Measurements from ENCODE around the gene EFTUD2. TPM values are rescaled to one million over a fixed set of nuclear protein-coding genes. Genes with fewer than 3 reads are reported as not detected.
A peak's percentile ranks its signal among the peaks of the same experiment; 100 is the strongest.

The EFTUD2 gene
- total RNA-seq, 1 experiment from 2014 or later = 179 TPM

- DNase-seq (ENCODE audit: low read depth in 1 of 2, low spot score in 2 of 2) = no peak
- Histone ChIP-seq H3K4me1 (replicated peaks) (no peaks in the 10 kb centered on the region), H3K9me3 (replicated peaks) (no peaks in the 10 kb centered on the region), H3K27me3 (replicated peaks) (no peaks in the 10 kb centered on the region), H3K36me3 (peaks cover 90% of the 10 kb centered on the region), H3K4me3 (no peak overlapping the region), H3K27ac (no peak overlapping the region)
These were observed 22.1 kb downstream of the EFTUD2 start for GRCh38 chr17:44877121-44877520.

- no peak for DNase-seq (ENCODE audit: low read depth in 1 of 2, low spot score in 2 of 2)
- no peaks in the 10 kb centered on the region for H3K27me3 ChIP-seq (replicated peaks)
- H3K27ac ChIP-seq = no peak overlapping the region
- peaks cover 90% of the 10 kb centered on the region for H3K36me3 ChIP-seq
- no peaks in the 10 kb centered on the region for H3K9me3 ChIP-seq (replicated peaks)
- no peak overlapping the region for H3K4me3 ChIP-seq
- H3K4me1 ChIP-seq (replicated peaks) = no peaks in the 10 kb centered on the region
These were observed 23.5 kb downstream of the EFTUD2 start for GRCh38 chr17:44875761-44876160.

- Histone ChIP-seq H3K4me3 (no peak overlapping the region), H3K4me1 (replicated peaks) (no peaks in the 10 kb centered on the region), H3K27ac (no peak overlapping the region), H3K36me3 (peaks cover 89% of the 10 kb centered on the region), H3K9me3 (replicated peaks) (no peaks in the 10 kb centered on the region), H3K27me3 (replicated peaks) (no peaks in the 10 kb centered on the region)
- DNase-seq (ENCODE audit: low read depth in 1 of 2, low spot score in 2 of 2) = no peak
These were observed 27.0 kb downstream of the EFTUD2 start for GRCh38 chr17:44872131-44872768.

GRCh38 chr17:44871556-44871955 lies 27.7 kb downstream of the EFTUD2 start:
- Histone ChIP-seq H3K36me3 (peaks cover 88% of the 10 kb centered on the region), H3K4me1 (replicated peaks) (peaks cover 1% of the 10 kb centered on the region), H3K4me3 (no peak overlapping the region), H3K27ac (no peak overlapping the region), H3K9me3 (replicated peaks) (no peaks in the 10 kb centered on the region), H3K27me3 (replicated peaks) (no peaks in the 10 kb centered on the region)
- DNase-seq (ENCODE audit: low read depth in 1 of 2, low spot score in 2 of 2) = no peak

- Histone ChIP-seq H3K4me3 (no peak overlapping the region), H3K27ac (no peak overlapping the region), H3K27me3 (replicated peaks) (no peaks in the 10 kb centered on the region), H3K36me3 (peaks cover 93% of the 10 kb centered on the region), H3K9me3 (replicated peaks) (no peaks in the 10 kb centered on the region), H3K4me1 (replicated peaks) (peaks cover 21% of the 10 kb centered on the region)
- DNase-seq (ENCODE audit: low read depth in 1 of 2, low spot score in 2 of 2) = no peak
These were observed 31.4 kb downstream of the EFTUD2 start for GRCh38 chr17:44867841-44868240.

DNA sequence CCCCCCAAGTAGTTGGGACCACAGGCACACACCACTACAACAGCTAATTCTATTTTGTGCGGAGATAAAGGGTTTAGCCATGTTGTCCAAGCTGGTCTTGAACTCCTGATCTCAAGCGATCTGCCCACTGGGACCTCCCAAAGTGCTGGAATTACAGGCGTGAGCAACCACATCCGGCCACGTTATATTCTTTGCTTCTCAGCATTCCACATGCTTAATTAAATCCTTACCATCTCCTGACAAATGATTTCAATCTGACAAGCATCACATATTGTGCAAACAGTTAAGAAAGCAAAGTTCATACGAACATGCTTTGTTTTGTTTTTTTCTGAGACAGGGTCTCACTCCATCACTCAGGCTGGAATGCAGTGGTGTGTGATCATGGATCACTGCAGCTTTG lies 33.3 kb downstream of the EFTUD2 start:
- H3K27ac ChIP-seq = peak overlapping the region; percentile 51
- DNase-seq (ENCODE audit: low read depth in 1 of 2, low spot score in 2 of 2) = peak; percentile 75 to 77
- H3K4me3 ChIP-seq = no peak overlapping the region
- peaks cover 21% of the 10 kb centered on the region for H3K4me1 ChIP-seq (replicated peaks)
- H3K9me3 ChIP-seq (replicated peaks) = no peaks in the 10 kb centered on the region
- peaks cover 90% of the 10 kb centered on the region for H3K36me3 ChIP-seq
- no peaks in the 10 kb centered on the region for H3K27me3 ChIP-seq (replicated peaks)

DNA sequence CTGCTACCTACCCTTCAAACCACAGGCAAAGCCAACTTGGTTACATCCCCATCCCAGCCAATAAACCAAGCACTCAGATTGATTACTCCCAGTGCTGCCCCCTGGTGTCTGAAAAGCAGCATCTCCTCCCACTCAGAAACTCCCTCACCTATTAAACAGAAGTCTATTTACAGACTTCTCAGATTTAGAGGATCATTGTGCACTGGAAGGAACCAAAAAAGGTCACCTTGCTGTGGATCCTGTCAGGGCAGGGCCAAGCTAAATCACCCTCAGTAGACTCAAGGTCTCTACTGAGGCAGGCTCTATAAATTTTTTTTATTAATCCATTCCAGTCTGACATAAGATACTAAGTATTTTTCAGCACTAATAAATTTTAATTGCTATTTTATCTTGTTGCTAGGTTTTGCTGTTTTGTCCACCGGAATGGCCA lies 34.0 kb downstream of the EFTUD2 start:
- Histone ChIP-seq H3K4me1 (replicated peaks) (peaks cover 21% of the 10 kb centered on the region), H3K4me3 (no peak overlapping the region), H3K9me3 (replicated peaks) (no peaks in the 10 kb centered on the region), H3K36me3 (peaks cover 90% of the 10 kb centered on the region), H3K27me3 (replicated peaks) (no peaks in the 10 kb centered on the region), H3K27ac (peak overlapping the region; percentile 51)
- peak; percentile 76 to 87 for DNase-seq (ENCODE audit: low read depth in 1 of 2, low spot score in 2 of 2)

- Histone ChIP-seq H3K27me3 (replicated peaks) (no peaks in the 10 kb centered on the region), H3K36me3 (peaks cover 90% of the 10 kb centered on the region), H3K27ac (peak overlapping the region; percentile 51; the same call in 1 of the 2 replicates), H3K9me3 (replicated peaks) (no peaks in the 10 kb centered on the region), H3K4me1 (replicated peaks) (peaks cover 21% of the 10 kb centered on the region), H3K4me3 (no peak overlapping the region)
- DNase-seq (ENCODE audit: low read depth in 1 of 2, low spot score in 2 of 2) = no peak
These were observed 34.4 kb downstream of the EFTUD2 start for GRCh38 chr17:44864831-44865230.

- Histone ChIP-seq H3K9me3 (replicated peaks) (no peaks in the 10 kb centered on the region), H3K27ac (no peak overlapping the region), H3K27me3 (replicated peaks) (no peaks in the 10 kb centered on the region), H3K36me3 (peaks cover 90% of the 10 kb centered on the region), H3K4me1 (replicated peaks) (peaks cover 21% of the 10 kb centered on the region), H3K4me3 (no peak overlapping the region)
- no peak for DNase-seq (ENCODE audit: low read depth in 1 of 2, low spot score in 2 of 2)
These were observed 36.0 kb downstream of the EFTUD2 start for GRCh38 chr17:44863061-44863918.

GRCh38 chr17:44862278-44862914 lies 36.8 kb downstream of the EFTUD2 start:
- Histone ChIP-seq H3K27ac (no peak overlapping the region), H3K27me3 (replicated peaks) (no peaks in the 10 kb centered on the region), H3K4me1 (replicated peaks) (peaks cover 21% of the 10 kb centered on the region), H3K9me3 (replicated peaks) (no peaks in the 10 kb centered on the region), H3K4me3 (no peak overlapping the region), H3K36me3 (peaks cover 91% of the 10 kb centered on the region)
- no peak for DNase-seq (ENCODE audit: low read depth in 1 of 2, low spot score in 2 of 2)

DNA sequence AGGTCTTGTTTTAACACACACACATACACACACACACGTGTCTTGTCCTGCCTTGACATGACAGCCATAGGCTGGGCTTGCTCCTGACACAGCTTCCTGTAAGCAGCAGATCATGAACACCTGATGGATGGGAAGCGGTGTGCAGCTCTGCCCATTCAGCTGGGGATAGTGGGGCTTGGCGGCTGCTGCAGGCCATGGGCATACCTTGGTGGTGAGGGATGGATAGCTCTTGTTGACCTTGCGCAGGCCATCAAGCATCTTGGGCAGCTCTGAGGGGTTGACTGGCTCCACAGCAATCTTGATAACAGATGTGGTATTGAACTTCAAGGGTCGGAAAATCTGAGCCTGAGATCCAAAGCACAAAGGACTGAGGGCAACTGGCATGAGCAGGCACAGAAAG lies 39.5 kb downstream of the EFTUD2 start:
- H3K9me3 ChIP-seq (replicated peaks) = no peaks in the 10 kb centered on the region
- DNase-seq (ENCODE audit: low read depth in 1 of 2, low spot score in 2 of 2) = no peak
- no peak overlapping the region for H3K27ac ChIP-seq
- H3K4me1 ChIP-seq (replicated peaks) = peaks cover under 1% of the 10 kb centered on the region
- peaks cover 97% of the 10 kb centered on the region for H3K36me3 ChIP-seq
- no peak overlapping the region for H3K4me3 ChIP-seq
- H3K27me3 ChIP-seq (replicated peaks) = no peaks in the 10 kb centered on the region

- Histone ChIP-seq H3K27ac (no peak overlapping the region), H3K36me3 (peaks cover 97% of the 10 kb centered on the region), H3K27me3 (replicated peaks) (no peaks in the 10 kb centered on the region), H3K9me3 (replicated peaks) (no peaks in the 10 kb centered on the region), H3K4me3 (no peak overlapping the region), H3K4me1 (replicated peaks) (no peaks in the 10 kb centered on the region)
- no peak for DNase-seq (ENCODE audit: low read depth in 1 of 2, low spot score in 2 of 2)
These were observed 45.1 kb downstream of the EFTUD2 start for GRCh38 chr17:44854192-44854591.

DNA sequence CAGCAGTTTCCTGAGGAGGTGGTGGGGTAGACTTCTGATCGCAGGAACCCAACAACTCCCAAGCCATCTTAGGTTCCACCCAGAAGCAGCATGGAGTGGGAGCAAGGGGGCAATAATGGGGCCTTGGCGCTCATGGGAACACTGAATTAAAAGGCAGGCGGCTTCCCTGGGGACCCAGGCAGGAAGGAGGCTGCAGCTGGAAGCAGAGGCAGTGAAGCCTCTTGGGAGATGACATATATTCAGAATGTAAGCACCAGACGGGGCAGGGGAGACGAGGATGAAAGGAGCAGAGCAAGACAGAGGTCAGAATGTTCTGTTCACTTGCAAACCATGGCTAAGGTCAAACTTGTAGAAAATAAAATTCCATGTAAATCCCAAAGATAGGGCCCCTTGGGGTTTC lies 48.6 kb downstream of the EFTUD2 start:
- Histone ChIP-seq H3K4me1 (replicated peaks) (no peaks in the 10 kb centered on the region; the same call in 1 of the 2 replicates), H3K27me3 (replicated peaks) (no peaks in the 10 kb centered on the region), H3K27ac (no peak overlapping the region), H3K4me3 (no peak overlapping the region), H3K36me3 (peaks cover 62% of the 10 kb centered on the region), H3K9me3 (replicated peaks) (no peaks in the 10 kb centered on the region)
- no peak for DNase-seq (ENCODE audit: low read depth in 1 of 2, low spot score in 2 of 2)

DNA sequence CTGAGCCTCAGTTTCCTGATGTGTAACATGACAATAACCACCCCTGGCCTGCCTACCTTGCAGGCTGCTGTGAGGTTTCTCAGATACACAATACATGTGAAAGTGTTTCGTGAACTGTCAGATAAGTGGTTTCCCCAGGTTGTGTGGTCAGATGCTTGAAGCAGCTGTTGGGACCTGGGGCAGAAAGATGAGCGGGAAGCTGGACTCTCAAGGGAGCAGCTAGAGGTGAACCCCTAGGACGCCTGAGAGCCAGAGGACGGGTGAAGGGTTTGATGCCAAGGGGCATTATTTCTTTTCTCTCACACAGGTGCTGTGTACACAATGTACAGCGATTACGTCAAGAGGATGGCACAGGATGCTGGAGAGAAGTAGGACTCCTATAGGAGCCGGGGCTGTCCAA lies 49.2 kb downstream of the EFTUD2 start:
- Histone ChIP-seq H3K4me3 (no peak overlapping the region), H3K4me1 (replicated peaks) (peaks cover 6% of the 10 kb centered on the region), H3K36me3 (peaks cover 56% of the 10 kb centered on the region), H3K27me3 (replicated peaks) (no peaks in the 10 kb centered on the region), H3K27ac (no peak overlapping the region), H3K9me3 (replicated peaks) (no peaks in the 10 kb centered on the region)
- no peak for DNase-seq (ENCODE audit: low read depth in 1 of 2, low spot score in 2 of 2)

Data from SJSA1 (cell line).